ENCODE results near the gene BYSL. TPM values are rescaled to one million over a fixed set of nuclear protein-coding genes. Genes with fewer than 3 reads are reported as not detected.
"Not testable (repeated sequence)": the region's sequence is repeated elsewhere in the genome, so short reads cannot be mapped to it uniquely, and the experiment has no call there.

The BYSL gene
- total RNA-seq, 1 donor from 2014 or later = 36.5 TPM

DNA sequence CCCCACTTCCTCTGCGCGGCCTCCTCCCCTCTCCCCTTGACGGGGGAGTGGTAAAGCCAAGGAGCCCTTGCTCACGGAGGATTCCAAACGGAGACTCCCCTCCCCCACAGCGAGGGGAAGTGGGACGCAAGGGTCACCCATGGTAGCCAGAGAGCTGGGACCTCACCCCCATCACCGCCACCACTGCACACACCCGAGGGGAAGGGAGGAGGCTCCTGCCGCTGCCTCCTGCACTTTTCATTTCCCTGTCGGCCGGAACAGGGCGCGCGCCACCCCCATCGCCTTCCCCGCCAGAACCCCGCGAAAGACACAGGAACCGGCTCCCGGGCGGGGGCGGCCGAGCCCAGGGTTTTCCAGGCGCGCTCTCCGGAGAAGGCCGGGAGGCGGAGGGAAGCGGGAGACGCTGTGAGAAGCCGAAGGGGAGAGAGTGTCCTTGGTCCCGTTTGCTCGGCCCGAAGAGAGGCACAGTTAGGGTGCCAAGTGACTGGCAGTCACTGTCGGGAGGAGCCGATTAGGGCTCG is 19.5 kb downstream of the BYSL start:
- no peak for DNase-seq (ENCODE audit: extremely low spot score, unreplicated experiment)
- H3K27me3 Mint-ChIP-seq = no peaks in the 10 kb centered on the region
- peaks cover 4% of the 10 kb centered on the region for H3K36me3 Mint-ChIP-seq
- no peaks in the 10 kb centered on the region for H3K9me3 Mint-ChIP-seq
- peaks cover 28% of the 10 kb centered on the region for H3K4me1 Mint-ChIP-seq (ENCODE audit: unreplicated experiment)
- H3K4me3 Mint-ChIP-seq = peak overlapping the region; percentile 98
- H3K27ac Mint-ChIP-seq = peak overlapping the region; percentile 97
- TF ChIP-seq, protein P1, sequence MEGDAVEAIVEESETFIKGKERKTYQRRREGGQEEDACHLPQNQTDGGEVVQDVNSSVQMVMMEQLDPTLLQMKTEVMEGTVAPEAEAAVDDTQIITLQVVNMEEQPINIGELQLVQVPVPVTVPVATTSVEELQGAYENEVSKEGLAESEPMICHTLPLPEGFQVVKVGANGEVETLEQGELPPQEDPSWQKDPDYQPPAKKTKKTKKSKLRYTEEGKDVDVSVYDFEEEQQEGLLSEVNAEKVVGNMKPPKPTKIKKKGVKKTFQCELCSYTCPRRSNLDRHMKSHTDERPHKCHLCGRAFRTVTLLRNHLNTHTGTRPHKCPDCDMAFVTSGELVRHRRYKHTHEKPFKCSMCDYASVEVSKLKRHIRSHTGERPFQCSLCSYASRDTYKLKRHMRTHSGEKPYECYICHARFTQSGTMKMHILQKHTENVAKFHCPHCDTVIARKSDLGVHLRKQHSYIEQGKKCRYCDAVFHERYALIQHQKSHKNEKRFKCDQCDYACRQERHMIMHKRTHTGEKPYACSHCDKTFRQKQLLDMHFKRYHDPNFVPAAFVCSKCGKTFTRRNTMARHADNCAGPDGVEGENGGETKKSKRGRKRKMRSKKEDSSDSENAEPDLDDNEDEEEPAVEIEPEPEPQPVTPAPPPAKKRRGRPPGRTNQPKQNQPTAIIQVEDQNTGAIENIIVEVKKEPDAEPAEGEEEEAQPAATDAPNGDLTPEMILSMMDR (conservative IDR thresholded peaks at IDR 0.05) = peak; percentile 14

DNA sequence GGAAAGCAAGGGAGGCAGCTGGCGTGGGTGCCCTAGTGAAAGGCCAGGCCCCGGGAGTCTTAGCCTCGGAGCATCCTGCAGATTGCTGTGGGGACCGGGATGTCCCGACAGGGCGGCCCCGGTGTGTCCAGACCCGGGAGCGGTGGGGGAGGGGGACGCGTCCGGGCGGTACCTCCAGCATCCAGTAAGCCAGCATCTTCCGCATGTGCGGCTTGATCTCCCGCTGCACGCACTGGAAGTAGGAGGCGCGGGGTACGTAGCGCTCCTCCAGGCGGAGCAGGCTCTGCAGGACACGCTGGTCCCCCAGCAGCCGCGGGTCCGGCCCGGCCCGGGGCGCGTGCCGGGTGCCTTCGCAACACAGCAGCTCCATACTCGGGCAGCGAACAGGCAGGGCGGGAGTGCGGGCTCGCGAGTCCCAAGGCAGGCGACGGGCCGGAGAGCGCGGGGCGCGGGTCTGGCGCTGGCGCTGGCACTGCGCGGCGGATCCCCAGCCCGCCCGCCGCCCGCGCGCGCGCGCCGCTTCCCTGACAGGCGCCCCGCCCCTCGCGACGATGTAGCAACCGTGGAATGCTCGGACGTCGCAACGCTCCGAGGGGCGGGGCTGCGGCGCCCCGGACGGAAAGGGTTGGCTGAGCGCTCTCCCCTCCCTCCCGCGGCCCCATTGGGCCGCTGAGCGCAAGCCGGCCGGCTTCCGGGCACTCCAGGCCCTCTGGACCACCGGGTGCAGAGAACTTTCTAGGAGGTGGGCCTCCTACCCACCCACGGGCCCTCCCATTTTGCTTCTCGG is 20.2 kb downstream of the BYSL start, which contains the start of gene CCND3:
Gene CCND3, minus strand, starts transcription at position 529 of the 787 bp plus-strand sequence. Its CDS starts 159 bp downstream, at position 370.
- Mint-ChIP-seq H3K4me3 (peak within 1 kb of the TSS; percentile 98), H3K9me3 (no peaks in the 10 kb centered on the region), H3K27ac (peak within 1 kb of the TSS; percentile 97), H3K4me1 (ENCODE audit: unreplicated experiment) (peaks cover 22% of the 10 kb centered on the region), H3K36me3 (peaks cover 2% of the 10 kb centered on the region), H3K27me3 (no peaks in the 10 kb centered on the region)
- peak; percentile 89 for DNase-seq (ENCODE audit: extremely low spot score, unreplicated experiment)
- TF ChIP-seq, protein P1 (conservative IDR thresholded peaks at IDR 0.05) = no peak

DNA sequence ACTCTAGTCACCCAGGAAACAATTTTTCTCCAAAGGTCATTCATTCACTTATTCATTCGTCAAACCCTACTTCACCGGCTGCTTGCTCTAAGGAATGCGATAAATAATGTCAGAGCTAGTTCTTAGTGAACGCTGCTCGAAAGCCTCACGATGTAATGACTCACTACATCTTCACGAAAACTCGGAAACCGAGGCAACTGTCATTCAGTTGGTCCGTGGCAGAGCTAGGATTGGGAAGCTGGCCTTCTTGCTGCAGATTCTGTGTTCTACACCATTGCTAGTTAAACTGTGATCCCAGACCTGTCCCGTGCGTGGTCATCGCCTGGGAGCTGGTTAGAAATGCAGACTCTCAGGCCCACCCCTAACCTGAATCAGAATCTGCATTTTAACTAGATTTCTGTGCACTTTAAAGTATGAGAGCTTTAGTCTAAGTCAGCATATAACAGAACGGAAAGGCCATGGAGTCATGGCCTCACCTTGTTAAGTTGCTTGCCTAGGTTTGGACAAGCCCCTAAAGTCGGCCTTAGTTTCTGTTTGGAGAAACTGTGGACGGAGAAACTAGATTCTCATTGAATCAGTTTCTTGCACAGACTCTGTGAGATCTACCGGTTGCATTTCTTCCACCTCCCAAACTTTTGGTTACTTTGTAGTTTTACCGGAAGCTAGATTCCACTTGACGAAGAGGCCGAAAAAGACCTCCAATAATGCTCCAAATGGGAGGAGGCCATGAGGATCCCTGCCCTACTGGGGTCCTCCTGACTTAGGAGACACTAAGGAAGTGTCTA is 21.0 kb downstream of the BYSL start:
- Mint-ChIP-seq H3K27me3 (no peaks in the 10 kb centered on the region), H3K36me3 (no peaks in the 10 kb centered on the region), H3K9me3 (no peaks in the 10 kb centered on the region), H3K4me3 (peak overlapping the region; percentile 90), H3K27ac (peak overlapping the region; percentile 94), H3K4me1 (ENCODE audit: unreplicated experiment) (peaks cover 20% of the 10 kb centered on the region)
- TF ChIP-seq, protein P1 (conservative IDR thresholded peaks at IDR 0.05) = no peak
- DNase-seq (ENCODE audit: extremely low spot score, unreplicated experiment) = no peak

DNA sequence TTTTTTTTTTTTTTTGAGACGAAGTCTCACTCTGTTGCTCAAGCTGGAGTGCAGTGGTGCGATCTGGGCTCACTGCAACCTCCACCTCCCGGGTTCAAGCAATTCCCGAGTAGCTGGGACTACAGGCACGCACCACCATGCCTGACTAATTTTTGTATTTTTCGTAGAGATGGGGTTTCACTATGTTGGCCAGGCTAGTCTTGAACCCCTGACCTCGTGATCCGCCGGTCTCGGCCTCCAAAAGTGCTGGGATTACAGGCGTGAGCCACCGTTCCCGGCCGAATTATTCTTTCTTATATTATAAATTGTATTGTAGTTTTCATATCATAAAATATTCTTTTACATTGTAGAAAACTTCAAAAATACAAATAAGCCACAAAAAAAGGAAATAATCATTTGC is 21.6 kb downstream of the BYSL start:
- H3K4me3 Mint-ChIP-seq; H3K9me3 Mint-ChIP-seq; DNase-seq (ENCODE audit: extremely low spot score, unreplicated experiment); H3K27me3 Mint-ChIP-seq; H3K36me3 Mint-ChIP-seq: not testable (repeated sequence)
- Mint-ChIP-seq H3K27ac (peak overlapping the region; percentile 94), H3K4me1 (ENCODE audit: unreplicated experiment) (peaks cover 20% of the 10 kb centered on the region)

DNA sequence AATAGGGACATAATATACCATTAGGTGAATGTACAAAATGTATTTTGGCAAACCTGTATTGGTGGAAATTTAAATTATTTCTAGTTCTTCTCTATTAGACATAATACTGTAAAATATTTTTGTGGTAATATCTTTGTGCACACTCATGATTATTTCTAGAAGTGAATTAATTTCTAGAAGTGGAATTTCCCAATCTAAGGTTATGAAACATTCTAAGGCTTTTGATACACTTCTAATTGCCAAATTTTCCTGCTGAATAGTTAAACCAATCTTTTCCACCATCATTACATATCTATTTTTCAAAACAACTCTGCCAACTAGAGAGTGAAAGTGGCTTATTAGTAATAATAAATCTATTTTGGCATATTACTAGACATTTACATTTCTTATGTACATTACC is 22.2 kb downstream of the BYSL start:
- no peak for DNase-seq (ENCODE audit: extremely low spot score, unreplicated experiment)
- no peak overlapping the region for H3K27ac Mint-ChIP-seq
- TF ChIP-seq, protein P1 (conservative IDR thresholded peaks at IDR 0.05) = no peak
- no peak overlapping the region for H3K4me3 Mint-ChIP-seq
- H3K4me1 Mint-ChIP-seq (ENCODE audit: unreplicated experiment) = peaks cover 20% of the 10 kb centered on the region
- no peaks in the 10 kb centered on the region for H3K36me3 Mint-ChIP-seq
- H3K9me3 Mint-ChIP-seq = no peaks in the 10 kb centered on the region
- no peaks in the 10 kb centered on the region for H3K27me3 Mint-ChIP-seq
